GM23248 (cell line): Measurements from ENCODE around the gene GCNA. TPM values are rescaled to one million over a fixed set of nuclear protein-coding genes. Genes with fewer than 3 reads are reported as not detected.

Experiments used
- DNase-seq: peaks from one replicate; pipeline ENCODE4 v3.0.0-alpha.2; 2015
- H2AFZ ChIP-seq: fragments of 200-600 bp; sonication (generic); 2 replicates; pipeline ENCODE4 v1.6.1; 2016; ENCODE audit warnings: antibody characterized with exemption
- H3F3A ChIP-seq: fragments of 200-600 bp; sonication (generic); 2 replicates; pipeline ENCODE4 v1.6.1; 2016; ENCODE audit warnings: mild to moderate bottlenecking, antibody characterized with exemption, mixed run types; ENCODE audit not compliant: insufficient read depth
- H3K27ac ChIP-seq: fragments of 200-600 bp; sonication (generic); 2 replicates; pipeline ENCODE4 v1.5.1; 2016; ENCODE audit warnings: mild to moderate bottlenecking
- H3K27me3 ChIP-seq: fragments of 200-600 bp; sonication (generic); replicated peaks from 2 replicates; pipeline ENCODE4 v1.6.1; 2016; ENCODE audit warnings: mild to moderate bottlenecking; ENCODE audit not compliant: insufficient read depth
- H3K36me3 ChIP-seq: fragments of 200-600 bp; sonication (generic); 2 replicates; pipeline ENCODE4 v1.6.1; 2016; ENCODE audit warnings: low read depth, mild to moderate bottlenecking
- H3K4me1 ChIP-seq: fragments of 200-600 bp; sonication (generic); 2 replicates; pipeline ENCODE4 v1.6.1; 2016; ENCODE audit warnings: mild to moderate bottlenecking; ENCODE audit not compliant: insufficient read depth
- H3K4me2 ChIP-seq: fragments of 200-600 bp; sonication (generic); one replicate; pipeline ENCODE4 v1.6.1; 2016; ENCODE audit warnings: mild to moderate bottlenecking; ENCODE audit not compliant: unreplicated experiment
- H3K4me3 ChIP-seq: fragments of 200-600 bp; sonication (generic); 2 replicates; pipeline ENCODE4 v1.5.1; 2016; ENCODE audit warnings: mild to moderate bottlenecking
- H3K79me2 ChIP-seq: fragments of 200-600 bp; sonication (generic); 2 replicates; pipeline ENCODE4 v1.6.1; 2016; ENCODE audit warnings: mild to moderate bottlenecking; ENCODE audit not compliant: insufficient read depth
- H3K9ac ChIP-seq: fragments of 200-600 bp; sonication (generic); 2 replicates; pipeline ENCODE4 v1.6.1; 2016; ENCODE audit warnings: mild to moderate bottlenecking
- H3K9me2 ChIP-seq: fragments of 200-600 bp; sonication (generic); 2 replicates; pipeline ENCODE4 v1.6.1; 2016; ENCODE audit warnings: mixed run types, mild to moderate bottlenecking, moderate library complexity; ENCODE audit not compliant: insufficient read depth
- H3K9me3 ChIP-seq: fragments of 200-600 bp; sonication (generic); one replicate; pipeline ENCODE4 v1.6.1; 2017; ENCODE audit warnings: low read depth
- H4K20me1 ChIP-seq: fragments of 200-600 bp; sonication (generic); 2 replicates; pipeline ENCODE4 v1.6.0; 2016; ENCODE audit not compliant: insufficient read depth
- EZH2 ChIP-seq: fragments of 200-600 bp; sonication (generic); IDR thresholded peaks from 2 replicates; pipeline ENCODE4 v1.6.1; 2018; ENCODE audit warnings: antibody characterized with exemption, mild to moderate bottlenecking; ENCODE audit not compliant: insufficient read depth, poor library complexity, severe bottlenecking
- EZH2phosphoT487 ChIP-seq: fragments of 200-600 bp; sonication (generic); IDR thresholded peaks from 2 replicates; pipeline ENCODE4 v1.6.1; 2018; ENCODE audit warnings: antibody characterized with exemption, moderate library complexity, mild to moderate bottlenecking, low read depth; ENCODE audit not compliant: insufficient read depth
- WGBS, 2 experiments: methylation state at CpG; one replicate each; pipeline ENCODE4 v1.1.6; 2015 to 2017; ENCODE audit warnings: low lambda C conversion rate in 2 of 2, low coverage in 1 of 2; ENCODE audit errors: missing lambda C conversion rate in 2 of 2; 5-methylcytosine and 5-hydroxymethylcytosine counted together
- in situ Hi-C: fragments of 300-500 bp; cut with MboI; formaldehyde crosslinking; loops from 2 replicates; pipeline ENCODE4 v1.15.0; 2020
- polyA plus RNA-seq: library from polyadenylated mRNA; unstranded; fragments of >200 nt; fragmentation: Nextera tagmentation; extraction: Ambion mirVana; gene quantifications from 2 replicates; pipeline ENCODE4 v1.2.1, GENCODE V29; 2016
- total RNA-seq: library from RNA; depleted of rRNA; stranded (reverse); fragments of >200 nt; shearing (Covaris generic); gene quantifications from 2 replicates; pipeline ENCODE4 v1.2.3, GENCODE V29; 2014

GCNA gene
- total and polyA plus RNA-seq, 2 experiments from 2014 or later = 1.5 to 2.2 TPM

- Histone ChIP-seq H3F3A (peaks cover 30% of the 10 kb centered on the region), H4K20me1 (peaks cover 10% of the 10 kb centered on the region), H2AFZ (no peak overlapping the region), H3K4me3 (peak overlapping the region; percentile 35; the same call in 1 of the 2 replicates), H3K36me3 (peaks cover 4% of the 10 kb centered on the region; the same call in 1 of the 2 replicates), H3K27ac (no peak overlapping the region), H3K9ac (no peak overlapping the region), H3K4me2 (no peak overlapping the region), H3K9me3 (no peaks in the 10 kb centered on the region), H3K79me2 (peaks cover 96% of the 10 kb centered on the region), H3K4me1 (peaks cover 37% of the 10 kb centered on the region), H3K27me3 (no peaks in the 10 kb centered on the region), H3K9me2 (no peaks in the 10 kb centered on the region)
- in situ Hi-C loops = no loop called here
- TF ChIP-seq EZH2 = no peak
- no peak for TF ChIP-seq EZH2phosphoT487
- no peak for DNase-seq
- 62 to 66% methylated on average over 9 of the region's 9 CpGs for WGBS, 2 experiments
Observed at GRCh38 chrX:71537743-71538142, 40.5 kb upstream of the GCNA start.

GRCh38 chrX:71540801-71541200 lies 37.4 kb upstream of the GCNA start:
- in situ Hi-C loops = no loop called here
- Histone ChIP-seq H2AFZ (no peak overlapping the region), H3K79me2 (peaks cover 93% of the 10 kb centered on the region), H3K9ac (peak overlapping the region; percentile 76), H3K4me2 (peak overlapping the region; percentile 83), H3K4me1 (peaks cover 49% of the 10 kb centered on the region), H3F3A (peaks cover 55% of the 10 kb centered on the region), H3K9me3 (no peaks in the 10 kb centered on the region), H4K20me1 (peaks cover 20% of the 10 kb centered on the region), H3K27ac (peak overlapping the region; percentile 96), H3K27me3 (no peaks in the 10 kb centered on the region), H3K9me2 (no peaks in the 10 kb centered on the region), H3K4me3 (peak overlapping the region; percentile 55; the same call in 1 of the 2 replicates), H3K36me3 (peaks cover 4% of the 10 kb centered on the region; the same call in 1 of the 2 replicates)
- TF ChIP-seq EZH2 = no peak
- no peak for TF ChIP-seq EZH2phosphoT487
- 70 to 78% methylated on average over 3 of the region's 3 CpGs for WGBS, 2 experiments
- no peak for DNase-seq

- in situ Hi-C loops = no loop called here
- DNase-seq = peak; percentile 85
- peaks cover 93% of the 10 kb centered on the region for H3K79me2 ChIP-seq
- TF ChIP-seq EZH2phosphoT487 (no peak), EZH2 (no peak)
- H3K27ac ChIP-seq = peak overlapping the region; percentile 96
- H3K9ac ChIP-seq = peak overlapping the region; percentile 76
- peaks cover 4% of the 10 kb centered on the region; the same call in 1 of the 2 replicates for H3K36me3 ChIP-seq
- peaks cover 49% of the 10 kb centered on the region for H3K4me1 ChIP-seq
- WGBS, 2 experiments = 24 to 25% methylated on average over 8 of the region's 8 CpGs
- peaks cover 54% of the 10 kb centered on the region for H3F3A ChIP-seq
- H3K9me3 ChIP-seq = no peaks in the 10 kb centered on the region
- peak overlapping the region; percentile 55 for H3K4me3 ChIP-seq
- H2AFZ ChIP-seq = no peak overlapping the region
- H3K9me2 ChIP-seq = no peaks in the 10 kb centered on the region
- peaks cover 20% of the 10 kb centered on the region for H4K20me1 ChIP-seq
- H3K27me3 ChIP-seq = no peaks in the 10 kb centered on the region
- peak overlapping the region; percentile 83 for H3K4me2 ChIP-seq
Observed at GRCh38 chrX:71541210-71542022, 36.8 kb upstream of the GCNA start.

- Histone ChIP-seq H3K9me2 (no peaks in the 10 kb centered on the region), H3K4me1 (peaks cover 49% of the 10 kb centered on the region), H3K4me2 (peak overlapping the region; percentile 83), H3K27ac (peak overlapping the region; percentile 96), H3K36me3 (peaks cover 7% of the 10 kb centered on the region; the same call in 1 of the 2 replicates), H3K79me2 (peaks cover 93% of the 10 kb centered on the region), H3F3A (peaks cover 52% of the 10 kb centered on the region), H2AFZ (no peak overlapping the region), H3K9me3 (no peaks in the 10 kb centered on the region), H3K4me3 (peak overlapping the region; percentile 55), H3K27me3 (no peaks in the 10 kb centered on the region), H4K20me1 (peaks cover 20% of the 10 kb centered on the region), H3K9ac (peak overlapping the region; percentile 76)
- peak; percentile 67 for DNase-seq
- 73 to 83% methylated on average over 1 of the region's 1 CpG for WGBS, 2 experiments
- TF ChIP-seq EZH2 (no peak), EZH2phosphoT487 (no peak)
- in situ Hi-C loops = no loop called here
Observed at GRCh38 chrX:71542411-71542810, 35.8 kb upstream of the GCNA start.
